Measurements from ENCODE around the gene TXNDC17. TPM values are rescaled to one million over a fixed set of nuclear protein-coding genes. Genes with fewer than 3 reads are reported as not detected.

The TXNDC17 gene
- total RNA-seq, 4 donors from 2014 or later: 2.8 to 108 (median 51.5) TPM

- Histone ChIP-seq H3K27ac (no peak overlapping the region), H3K9me3 (no peaks in the 10 kb centered on the region), H3K27me3 (no peaks in the 10 kb centered on the region), H3K4me1 (peaks cover 0 to 13% of the 10 kb centered on the region in 2 donors), H3K36me3 (no peaks in the 10 kb centered on the region), H3K4me3 (peak overlapping the region; percentile 87 to 90)
- intact Hi-C loops (cut with DNase I; ENCODE audit: low total_unique reads): no loop called here
- no peak for DNase-seq
- TF ChIP-seq CTCF (IDR thresholded peaks at IDR 0.05): no peak
- no peak for TF ChIP-seq POLR2A (IDR thresholded peaks at IDR 0.05)
Observed at GRCh38 chr17:6639014-6639585, 1.8 kb upstream of the TXNDC17 start.

- Histone ChIP-seq H3K27me3 (no peaks in the 10 kb centered on the region), H3K36me3 (no peaks in the 10 kb centered on the region), H3K9me3 (no peaks in the 10 kb centered on the region), H3K27ac (peak overlapping the region; percentile 73 to 81), H3K4me1 (peaks cover 0 to 13% of the 10 kb centered on the region in 2 donors), H3K4me3 (peak overlapping the region; percentile 87 to 90)
- no peak for TF ChIP-seq CTCF (IDR thresholded peaks at IDR 0.05)
- TF ChIP-seq POLR2A (IDR thresholded peaks at IDR 0.05): no peak
- DNase-seq: peak in 1 of 2 donors; percentile 28
- intact Hi-C loops (cut with DNase I; ENCODE audit: low total_unique reads): no loop called here
Observed at GRCh38 chr17:6639586-6640535, 999 bp upstream of the TXNDC17 start.

GRCh38 chr17:6641247-6641863 lies 495 bp downstream of the TXNDC17 start:
- intact Hi-C loops (cut with DNase I; ENCODE audit: low total_unique reads): no loop called here
- Histone ChIP-seq H3K9me3 (no peaks in the 10 kb centered on the region), H3K27me3 (no peaks in the 10 kb centered on the region), H3K4me1 (peaks cover 0 to 13% of the 10 kb centered on the region in 2 donors), H3K36me3 (no peaks in the 10 kb centered on the region), H3K4me3 (peak overlapping the region; percentile 87 to 90), H3K27ac (peak overlapping the region; percentile 73 to 81)
- no peak for DNase-seq
- TF ChIP-seq POLR2A (IDR thresholded peaks at IDR 0.05) (no peak), CTCF (IDR thresholded peaks at IDR 0.05) (no peak)

- DNase-seq: no peak
- no peaks in the 10 kb centered on the region for H3K36me3 ChIP-seq
- no peak overlapping the region for H3K27ac ChIP-seq
- intact Hi-C loops (cut with DNase I; ENCODE audit: low total_unique reads): no loop called here
- H3K9me3 ChIP-seq: no peaks in the 10 kb centered on the region
- no peak overlapping the region for H3K4me3 ChIP-seq
- H3K27me3 ChIP-seq: no peaks in the 10 kb centered on the region
- H3K4me1 ChIP-seq: peaks cover 0 to 13% of the 10 kb centered on the region in 2 donors
- no peak for TF ChIP-seq CTCF (IDR thresholded peaks at IDR 0.05)
- TF ChIP-seq POLR2A (IDR thresholded peaks at IDR 0.05): no peak
Observed at GRCh38 chr17:6642592-6642991, 1.7 kb downstream of the TXNDC17 start.

Measured in uterus (tissue), 4 donors.